HEK293T (cell line): ENCODE data around the gene TOR2A.
A peak's percentile ranks its signal among the peaks of the same experiment; 100 is the strongest.
"Not testable (repeated sequence)": the region's sequence is repeated elsewhere in the genome, so short reads cannot be mapped to it uniquely, and the experiment has no call there.

Experiments
- CTCF ChIA-PET: fragments of 350-600 bp; formaldehyde crosslinking; extraction: SDS; loops from one replicate; lab custom pipeline; 2021; ENCODE audit warnings: antibody characterized with exemption, inconsistent platforms; lab: Yijun Ruan, JAX
- POLR2A ChIA-PET: fragments of 350-600 bp; formaldehyde crosslinking; extraction: SDS; loops from one replicate; lab custom pipeline; 2020; ENCODE audit warnings: antibody characterized with exemption, inconsistent platforms; lab: Yijun Ruan, JAX
- DNase-seq: peaks from one replicate; pipeline ENCODE4 v3.0.0; 2012; ENCODE audit warnings: mixed read lengths; ENCODE audit errors: extremely low spot score
- ARNT ChIP-seq: fragments of 450-650 bp; IDR thresholded peaks from 2 replicates; pipeline ENCODE4 v1.6.1; 2017; ENCODE audit warnings: mild to moderate bottlenecking
- BHLHE40 ChIP-seq: fragments of 450-650 bp; IDR thresholded peaks from 2 replicates; pipeline ENCODE4 v1.6.1; 2016; ENCODE audit warnings: mild to moderate bottlenecking, moderate library complexity, borderline replicate concordance
- CTBP1 ChIP-seq: fragments of 450-650 bp; IDR thresholded peaks from 2 replicates; pipeline ENCODE4 v1.6.1; 2016; ENCODE audit warnings: borderline replicate concordance
- ELF4 ChIP-seq: fragments of 450-650 bp; IDR thresholded peaks from 2 replicates; pipeline ENCODE4 v1.6.1; 2017; ENCODE audit warnings: antibody characterized with exemption
- FOXA1 ChIP-seq: fragments of 450-650 bp; IDR thresholded peaks from 2 replicates; pipeline ENCODE4 v1.6.1; 2016; ENCODE audit warnings: mild to moderate bottlenecking
- FOXK2 ChIP-seq: fragments of 450-650 bp; IDR thresholded peaks from 2 replicates; pipeline ENCODE4 v1.6.1; 2016; ENCODE audit warnings: mild to moderate bottlenecking
- FOXM1 ChIP-seq: fragments of 450-650 bp; IDR thresholded peaks from 2 replicates; pipeline ENCODE4 v1.6.1; 2017; ENCODE audit warnings: mild to moderate bottlenecking, borderline replicate concordance
- HDGF ChIP-seq: fragments of 450-650 bp; IDR thresholded peaks from 2 replicates; pipeline ENCODE4 v1.6.1; 2017; ENCODE audit warnings: antibody characterized with exemption, borderline replicate concordance
- L3MBTL2 ChIP-seq: fragments of 450-650 bp; conservative IDR thresholded peaks from 2 replicates; pipeline ENCODE4 v1.6.1; 2016; ENCODE audit warnings: mild to moderate bottlenecking
- LEF1 ChIP-seq: fragments of 450-650 bp; IDR thresholded peaks from 2 replicates; pipeline ENCODE4 v1.6.1; 2017; ENCODE audit warnings: mild to moderate bottlenecking, borderline replicate concordance
- NFRKB ChIP-seq: fragments of 450-650 bp; IDR thresholded peaks from 2 replicates; pipeline ENCODE4 v1.6.1; 2016; ENCODE audit warnings: mild to moderate bottlenecking, moderate library complexity
- SP1 ChIP-seq: fragments of 450-650 bp; IDR thresholded peaks from 2 replicates; pipeline ENCODE4 v1.6.1; 2017
- SUZ12 ChIP-seq: fragments of 450-650 bp; IDR thresholded peaks from 2 replicates; pipeline ENCODE4 v1.6.1; 2016; ENCODE audit warnings: mild to moderate bottlenecking
- TARDBP ChIP-seq: fragments of 450-650 bp; IDR thresholded peaks from 2 replicates; pipeline ENCODE4 v1.6.1; 2016
- ZNF384 ChIP-seq: fragments of 450-650 bp; IDR thresholded peaks from 2 replicates; pipeline ENCODE4 v1.6.1; 2016
- TF ChIP-seq, protein P1 (sequence below): fragments of 450-650 bp; IDR thresholded peaks from 2 replicates; pipeline ENCODE4 v1.6.1; 2016

The TOR2A gene

DNA sequence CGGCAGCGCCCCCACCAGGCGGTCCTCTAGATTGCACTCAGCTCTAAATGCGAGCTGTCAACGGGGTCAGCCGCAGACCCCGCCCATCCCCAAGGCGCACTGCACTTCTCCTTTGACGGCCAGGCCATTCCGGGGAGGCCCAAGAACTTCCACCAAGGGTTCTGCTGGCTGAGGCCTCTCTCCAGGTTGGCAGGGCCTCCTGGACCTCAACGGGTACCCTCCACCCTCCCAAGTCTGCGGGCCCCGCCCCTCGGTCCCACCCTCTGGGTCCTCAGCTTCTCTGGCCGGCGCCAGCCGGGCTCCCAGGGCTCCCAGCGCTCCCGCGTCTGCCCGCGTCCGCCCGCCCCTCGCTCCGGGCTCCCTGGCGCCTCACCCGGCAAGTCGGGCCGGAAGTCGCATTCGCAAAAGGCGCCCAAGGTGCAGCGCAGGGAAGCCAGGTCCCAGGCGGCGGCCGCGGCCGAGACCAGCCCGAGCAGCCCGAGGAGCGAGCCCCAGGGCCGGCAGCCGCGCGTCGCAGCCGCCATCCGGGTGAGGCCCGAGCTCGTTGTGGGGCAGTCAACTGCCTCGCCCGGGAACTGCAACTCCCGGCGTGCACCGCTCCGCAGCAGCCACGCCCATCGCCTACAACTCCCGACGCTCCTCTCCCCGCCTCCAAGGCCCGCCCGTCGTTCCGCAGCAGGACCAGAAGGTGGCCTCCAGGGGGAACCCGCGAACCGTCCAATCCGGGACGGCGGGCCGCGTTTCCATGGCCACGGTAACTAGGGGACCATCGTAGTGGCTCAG is at the start of gene TOR2A:
Gene TOR2A (minus strand): TSS at position 548 of the 783 bp plus-strand sequence. CDS start 24 bp downstream, at position 524.
- peak; percentile 98 for DNase-seq
- CTCF ChIA-PET = interaction anchor here (0.6 to 2.7 kb wide), 27 partner anchors 9 to 327 kb away, joined by 3 to 14 read pairs (median 4); partner anchors contain the start of genes CDK9 and SH2D3C
- TF ChIP-seq FOXK2 = no peak
- TF ChIP-seq HDGF = peak; percentile 93; the same call in 1 of the 2 replicates
- TF ChIP-seq CTBP1 = no peak
- TF ChIP-seq L3MBTL2 = no peak
- TF ChIP-seq NFRKB = no peak
- no peak for TF ChIP-seq SP1
- TF ChIP-seq, protein P1, sequence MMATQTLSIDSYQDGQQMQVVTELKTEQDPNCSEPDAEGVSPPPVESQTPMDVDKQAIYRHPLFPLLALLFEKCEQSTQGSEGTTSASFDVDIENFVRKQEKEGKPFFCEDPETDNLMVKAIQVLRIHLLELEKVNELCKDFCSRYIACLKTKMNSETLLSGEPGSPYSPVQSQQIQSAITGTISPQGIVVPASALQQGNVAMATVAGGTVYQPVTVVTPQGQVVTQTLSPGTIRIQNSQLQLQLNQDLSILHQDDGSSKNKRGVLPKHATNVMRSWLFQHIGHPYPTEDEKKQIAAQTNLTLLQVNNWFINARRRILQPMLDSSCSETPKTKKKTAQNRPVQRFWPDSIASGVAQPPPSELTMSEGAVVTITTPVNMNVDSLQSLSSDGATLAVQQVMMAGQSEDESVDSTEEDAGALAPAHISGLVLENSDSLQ = peak; percentile 61
- TF ChIP-seq BHLHE40 = no peak
- TF ChIP-seq FOXM1 = no peak
- TF ChIP-seq ZNF384 = no peak
- TF ChIP-seq ELF4 = no peak
- TF ChIP-seq ARNT = no peak
- TF ChIP-seq SUZ12 = no peak
- no peak for TF ChIP-seq TARDBP
- no peak for TF ChIP-seq LEF1
- POLR2A ChIA-PET = interaction anchor here (0.7 to 1.5 kb wide), 19 partner anchors 10 to 231 kb away, joined by 3 to 9 read pairs (median 4); partner anchors contain the start of genes CDK9 and PTRH1

DNA sequence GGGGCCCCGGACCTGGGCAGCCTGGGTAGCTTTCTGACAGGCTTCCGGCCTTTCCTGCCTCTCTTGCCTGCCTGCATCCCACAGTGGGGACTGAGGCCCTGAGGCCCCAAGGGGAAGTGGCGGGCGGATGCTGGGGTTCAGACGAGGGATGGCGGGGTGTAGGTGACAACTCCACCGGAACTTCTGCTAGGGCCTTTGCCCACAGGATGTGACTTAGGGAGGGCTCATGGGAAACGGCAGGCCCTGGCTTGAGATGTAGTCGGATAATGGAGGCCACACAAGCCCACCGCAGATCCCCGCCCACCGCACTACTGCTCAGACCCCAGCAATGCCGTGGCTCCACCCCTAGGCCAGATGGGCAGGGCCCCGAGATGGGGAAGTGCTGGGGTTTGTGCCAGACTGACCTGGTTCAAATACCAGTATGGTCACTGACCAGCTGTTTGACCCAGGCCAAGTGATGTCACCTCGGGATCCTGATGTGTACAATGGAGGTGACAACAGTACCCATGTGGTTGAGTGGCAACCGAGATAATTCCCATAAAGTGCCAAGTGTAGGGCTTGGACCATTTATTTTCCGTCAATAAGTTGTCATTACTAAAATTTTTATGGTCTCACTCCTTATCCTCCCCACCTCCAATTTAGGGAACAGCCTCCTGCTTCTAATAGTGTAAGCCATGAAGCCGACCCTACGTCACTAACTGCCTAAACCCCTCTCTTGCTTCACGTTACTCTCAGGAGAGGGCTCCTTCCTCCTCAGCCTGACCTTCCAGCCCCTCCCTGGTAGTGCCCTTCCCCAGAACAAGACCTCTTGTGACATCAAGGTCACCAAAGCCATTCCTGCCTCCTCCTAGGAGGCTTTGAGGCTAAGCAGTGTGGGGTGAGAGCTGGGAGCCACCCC is 48.3 kb upstream of the TOR2A start:
- TF ChIP-seq HDGF (no peak), FOXK2 (no peak), ELF4 (no peak), TARDBP (no peak), SP1 (no peak), ARNT (no peak), LEF1 (no peak), NFRKB (no peak), BHLHE40 (no peak), L3MBTL2 (no peak), SUZ12 (no peak), ZNF384 (no peak)
- TF ChIP-seq, protein P1 = no peak
- ChIA-PET POLR2A (no interaction called here), CTCF (interaction anchor here (0.9 to 1.2 kb wide), 2 partner anchors 12 to 40 kb away, joined by 3 read pairs; no protein-coding TSS in a partner anchor)
- DNase-seq = no peak

DNA sequence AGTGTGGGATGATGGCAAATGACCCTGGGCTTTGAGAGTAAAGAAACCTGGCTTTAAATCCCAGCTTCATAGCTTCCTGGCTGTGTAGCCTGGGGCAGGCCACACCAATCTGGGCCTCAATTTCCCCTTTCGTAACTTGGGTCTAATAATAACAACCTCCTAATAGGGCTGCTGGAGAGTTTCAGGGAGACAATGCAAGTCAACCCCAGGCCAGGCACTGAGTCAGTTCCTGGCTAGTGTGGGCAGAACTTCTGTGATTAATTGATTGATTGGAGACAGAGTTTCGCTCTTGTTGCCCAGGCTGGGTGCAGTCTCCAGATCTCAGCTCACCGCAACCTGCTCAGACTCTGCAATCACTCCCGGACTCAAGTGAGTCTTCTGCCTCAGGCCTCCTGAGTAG is 46.7 kb upstream of the TOR2A start:
- POLR2A ChIA-PET = no interaction called here
- CTCF ChIA-PET = no interaction called here

DNA sequence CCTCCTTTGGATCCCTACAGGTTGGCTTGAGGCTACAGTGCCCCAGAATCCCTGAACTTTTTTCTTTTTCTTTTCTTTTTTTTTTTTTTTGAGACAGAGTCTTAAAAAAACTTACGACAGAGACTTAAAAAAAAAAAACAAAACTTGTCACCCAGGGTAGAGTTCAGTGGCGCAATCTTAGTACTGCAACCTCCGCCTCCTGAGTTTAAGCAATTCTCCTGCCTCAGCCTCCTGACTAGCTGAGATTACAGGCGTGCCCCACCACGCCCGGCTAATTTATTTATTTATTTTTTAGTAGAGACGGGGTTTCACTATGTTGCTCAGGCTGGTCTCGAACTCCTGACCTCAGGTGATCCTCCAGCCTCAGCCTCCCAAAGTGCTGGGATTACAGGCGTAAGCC is 45.8 kb upstream of the TOR2A start:
- DNase-seq, POLR2A ChIA-PET, CTCF ChIA-PET: not testable (repeated sequence)

More for the DNA sequence above, 46.7 kb upstream of the TOR2A start:
- TF ChIP-seq CTBP1 (no peak), SP1 (no peak), ZNF384 (no peak), BHLHE40 (no peak), TARDBP (no peak), FOXA1 (no peak)
- no peak for DNase-seq

DNA sequence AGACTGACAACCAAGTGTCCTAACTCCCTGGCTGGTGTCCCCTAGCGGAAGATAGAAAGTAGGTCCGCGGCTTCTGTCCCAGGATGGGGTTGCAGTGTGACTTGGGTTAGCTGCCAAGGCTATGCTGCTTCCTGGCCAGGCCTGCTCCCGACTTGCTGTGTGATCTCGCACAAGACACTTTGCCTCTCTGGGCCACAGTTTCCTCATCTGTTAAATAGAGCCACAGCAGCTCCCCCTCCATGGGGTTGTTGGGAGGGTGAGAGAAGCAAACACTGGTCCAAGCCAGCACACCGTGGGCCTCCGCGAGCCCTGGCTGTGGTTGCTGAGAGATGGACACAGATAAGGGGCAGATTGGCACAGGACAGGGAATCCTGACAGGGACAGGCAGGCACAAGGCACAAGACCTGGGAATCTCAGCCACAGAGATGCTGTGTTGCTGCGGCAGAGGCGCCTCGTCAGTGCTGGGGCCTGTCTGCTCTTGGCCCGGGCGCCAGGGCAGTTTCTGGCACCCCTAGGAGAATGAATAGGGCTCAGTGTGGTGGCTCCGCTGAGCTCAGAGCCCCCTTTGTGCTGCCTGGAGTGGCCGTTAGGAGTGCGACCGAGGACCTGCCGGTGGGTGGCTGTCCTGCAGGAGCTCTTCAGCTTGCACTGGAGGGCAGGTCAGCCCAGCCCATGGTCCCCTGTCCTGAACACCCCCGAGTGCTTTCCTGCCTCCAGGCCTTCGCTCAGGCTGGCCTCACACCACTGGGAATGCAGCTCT is 45.2 kb upstream of the TOR2A start:
- POLR2A ChIA-PET = no interaction called here
- DNase-seq = no peak
- no peak for TF ChIP-seq SP1
- no peak for TF ChIP-seq CTBP1
- no peak for TF ChIP-seq BHLHE40

DNA sequence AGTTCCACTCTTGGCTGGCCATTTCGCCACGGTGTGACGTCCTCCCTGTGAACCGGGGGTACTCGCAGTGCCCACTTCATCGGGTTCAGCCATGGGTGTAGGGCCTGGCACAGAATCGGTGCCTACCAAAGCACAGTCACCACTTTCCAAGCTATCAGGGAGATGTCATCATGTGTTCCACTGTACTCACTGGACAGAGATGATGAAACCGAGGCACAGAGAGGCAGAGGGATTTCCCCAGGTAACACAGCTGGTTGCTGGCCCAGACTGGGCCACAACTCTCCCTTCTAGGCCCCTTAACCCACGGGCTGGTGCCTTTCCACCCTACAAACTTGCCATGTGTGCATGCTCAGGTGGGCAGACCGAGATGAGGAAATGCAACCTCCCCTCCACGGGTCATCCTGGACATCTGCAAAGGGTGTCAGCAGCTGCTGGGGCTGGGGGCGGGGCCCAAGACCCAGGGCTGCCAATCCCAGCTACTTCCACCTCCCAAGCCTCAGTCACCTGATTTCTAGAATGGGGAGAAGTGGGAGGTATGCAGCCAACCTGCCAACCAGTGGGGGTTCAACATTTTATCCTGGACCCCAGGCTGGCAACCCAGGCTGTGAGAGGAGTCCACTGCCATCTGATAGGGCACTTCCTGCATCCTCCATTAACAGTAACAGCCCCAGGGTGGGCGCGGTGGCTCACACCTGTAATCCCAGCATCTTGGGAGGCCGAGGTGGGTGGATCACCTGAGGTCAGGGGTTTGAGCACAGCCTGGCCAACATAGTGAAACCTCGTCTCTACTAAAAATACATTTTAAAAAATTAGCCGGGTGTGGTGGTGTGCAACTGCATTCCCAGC is 44.3 kb upstream of the TOR2A start:
- TF ChIP-seq NFRKB (no peak), CTBP1 (no peak), SP1 (no peak), ZNF384 (no peak), ARNT (no peak), SUZ12 (no peak), FOXM1 (no peak), ELF4 (no peak), FOXK2 (no peak), L3MBTL2 (no peak), FOXA1 (no peak), BHLHE40 (no peak), HDGF (no peak), LEF1 (no peak), TARDBP (no peak)
- TF ChIP-seq, protein P1 = no peak
- CTCF ChIA-PET = interaction anchor here (0.6 to 1.5 kb wide), 2 partner anchors 45 to 334 kb away, joined by 4 read pairs; partner anchors contain the start of gene TOR2A
- POLR2A ChIA-PET = no interaction called here
- no peak for DNase-seq

More for the DNA sequence above, 45.2 kb upstream of the TOR2A start:
- CTCF ChIA-PET = no interaction called here
